ENCODE results near the gene BTG2.
A peak's percentile ranks its signal among the peaks of the same experiment; 100 is the strongest.

BTG2 gene

GRCh38 chr1:203276916-203277545 lies 28.3 kb upstream of the BTG2 start:
- DNase-seq, result no peak

DNA sequence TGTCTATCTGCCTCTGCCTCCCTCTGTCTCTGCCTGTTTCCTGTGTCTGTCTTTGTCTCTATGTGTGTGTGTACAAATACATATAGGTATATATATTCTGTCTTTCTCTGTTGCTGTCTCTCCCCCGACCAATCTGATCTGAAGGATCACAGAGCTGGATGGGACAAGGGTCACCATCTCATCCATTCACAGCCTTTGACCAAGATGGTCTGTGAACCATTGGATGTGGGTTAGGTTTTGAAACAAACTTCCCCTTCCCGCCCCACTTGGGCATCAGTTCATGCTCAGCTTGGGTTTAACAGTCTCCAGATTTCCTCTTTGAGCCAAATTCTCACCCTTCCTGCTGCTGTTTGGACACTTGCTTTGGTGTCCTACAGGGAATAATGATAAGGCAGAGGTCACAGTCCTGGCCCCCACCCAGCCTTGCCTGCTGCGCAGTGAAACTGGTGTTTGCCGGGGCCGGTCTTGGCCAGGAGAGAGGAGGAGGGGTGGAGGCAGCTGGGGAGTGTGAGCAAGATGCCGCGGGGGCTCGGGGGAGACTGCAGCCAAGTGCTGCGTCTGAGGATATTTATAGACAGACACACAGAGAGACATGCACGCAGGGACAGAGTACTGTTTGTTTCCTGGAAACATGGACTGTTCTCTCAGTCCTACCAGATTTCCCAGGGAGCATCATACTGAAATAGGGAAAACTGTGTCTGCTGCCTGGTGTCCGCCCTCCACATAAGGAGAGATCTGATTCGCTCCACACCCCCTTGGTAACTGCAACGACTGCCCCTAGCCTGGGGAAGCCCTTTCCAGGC lies 27.0 kb upstream of the BTG2 start:
- DNase-seq, result peak; percentile 90

- DNase-seq, result no peak
These were observed 26.4 kb upstream of the BTG2 start for GRCh38 chr1:203278885-203279406.

- no peak for DNase-seq
These were observed 25.3 kb upstream of the BTG2 start for GRCh38 chr1:203280061-203280460.

DNA sequence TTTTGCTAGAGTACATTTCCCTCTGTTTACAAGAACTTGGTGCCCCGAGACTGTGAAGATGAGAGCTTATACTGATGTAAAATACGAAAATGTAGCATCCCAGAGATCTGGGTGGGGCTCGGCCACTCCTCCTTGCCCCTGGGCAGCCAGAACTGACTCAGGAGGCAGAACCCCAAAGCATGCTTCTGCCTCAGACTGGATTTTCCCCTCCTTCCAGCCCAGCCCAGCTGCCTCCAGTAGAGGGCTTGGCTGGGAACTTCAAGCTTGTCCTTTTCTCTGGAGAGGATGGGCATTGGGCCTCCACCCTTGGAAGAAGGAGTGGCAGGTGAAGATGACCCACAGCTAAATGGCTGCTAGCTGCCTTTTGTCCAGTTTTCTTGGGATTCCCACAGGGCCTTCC lies 24.3 kb upstream of the BTG2 start:
- no peak for DNase-seq

- no peak for DNase-seq
These were observed 23.3 kb upstream of the BTG2 start for GRCh38 chr1:203281851-203282661.

DNA sequence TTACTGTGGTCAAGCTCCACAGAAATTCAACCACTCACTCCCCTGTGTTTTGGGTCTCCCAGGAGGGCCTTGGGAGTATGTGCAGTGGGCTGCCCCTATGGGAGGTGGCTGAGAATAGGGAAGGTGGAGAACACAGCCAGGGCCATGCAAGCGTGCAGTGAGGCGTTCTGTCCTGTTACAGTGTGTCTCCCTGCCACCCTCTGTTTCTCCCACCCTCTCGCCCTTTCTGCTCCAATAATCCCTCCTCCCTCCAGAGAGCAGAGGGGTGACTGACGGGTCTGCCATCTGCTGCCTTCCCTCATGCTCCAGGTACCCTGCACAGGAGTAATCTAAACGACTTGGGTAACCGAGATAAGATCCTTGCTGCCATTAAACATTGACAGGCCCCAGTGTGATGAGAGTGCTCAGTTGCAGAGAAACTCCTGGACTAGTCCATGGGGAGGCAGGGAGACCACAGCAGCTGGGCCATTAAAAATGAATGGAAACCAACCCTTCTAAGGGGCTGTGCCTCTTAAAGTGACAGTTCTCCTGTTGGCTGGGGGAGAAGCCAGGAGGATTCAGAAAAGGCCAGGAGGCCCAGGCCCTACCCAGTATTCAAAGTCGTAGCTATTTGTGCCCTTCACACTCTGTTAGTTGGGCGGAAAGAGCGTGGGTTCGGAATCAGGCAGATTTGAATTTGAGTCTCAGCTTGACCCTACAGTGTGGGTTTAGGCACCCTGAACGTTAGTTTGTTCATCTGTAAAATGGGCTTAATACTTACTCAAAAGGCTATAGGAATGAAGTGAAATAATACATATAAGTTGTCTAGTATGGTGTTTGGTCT lies 22.4 kb upstream of the BTG2 start:
- DNase-seq, result no peak

- DNase-seq, result no peak
These were observed 21.7 kb upstream of the BTG2 start for GRCh38 chr1:203283597-203283996.

DNA sequence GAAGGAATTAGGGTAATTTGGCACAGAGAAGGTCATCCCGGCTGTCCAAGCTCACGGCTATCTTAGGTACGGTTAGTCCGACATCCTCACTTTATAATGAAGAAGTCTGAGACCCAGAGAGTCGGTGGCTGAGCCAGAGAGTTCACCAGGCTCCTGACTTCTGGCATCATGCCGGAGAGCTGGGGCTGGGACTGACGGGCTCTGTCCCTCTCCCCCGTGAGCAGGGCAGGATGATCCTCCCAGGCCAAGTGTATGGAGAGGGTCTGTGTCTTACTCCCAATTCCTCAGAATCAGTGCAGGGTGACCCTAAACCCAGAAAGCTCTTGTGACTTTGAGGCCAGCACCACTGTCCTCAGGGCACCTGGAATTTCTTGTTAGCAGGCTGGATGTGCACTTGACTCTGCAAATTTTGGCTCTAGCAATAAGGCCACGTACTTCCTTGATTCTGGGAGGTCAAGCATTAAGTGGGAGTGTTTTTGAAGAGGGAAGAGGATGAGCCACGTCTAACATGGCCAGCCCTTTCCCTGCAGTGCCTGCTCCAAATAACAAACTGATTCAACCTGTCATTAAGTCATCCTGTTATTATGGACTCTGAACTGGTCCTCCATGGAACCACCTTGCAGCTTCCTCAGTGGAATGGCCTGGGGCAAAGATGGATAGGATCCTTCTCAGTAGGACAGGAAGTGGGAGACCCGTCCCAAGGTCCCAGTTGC lies 20.8 kb upstream of the BTG2 start:
- no peak for DNase-seq

- no peak for DNase-seq
These were observed 18.9 kb upstream of the BTG2 start for GRCh38 chr1:203286161-203286984.

- peak; percentile 66 for DNase-seq
These were observed 18.0 kb upstream of the BTG2 start for GRCh38 chr1:203287109-203287893.

GRCh38 chr1:203287898-203288297 lies 17.4 kb upstream of the BTG2 start:
- DNase-seq, result no peak

GRCh38 chr1:203288400-203288799 lies 16.9 kb upstream of the BTG2 start:
- DNase-seq, result no peak

GRCh38 chr1:203289281-203289981 lies 15.9 kb upstream of the BTG2 start:
- DNase-seq, result no peak

DNA sequence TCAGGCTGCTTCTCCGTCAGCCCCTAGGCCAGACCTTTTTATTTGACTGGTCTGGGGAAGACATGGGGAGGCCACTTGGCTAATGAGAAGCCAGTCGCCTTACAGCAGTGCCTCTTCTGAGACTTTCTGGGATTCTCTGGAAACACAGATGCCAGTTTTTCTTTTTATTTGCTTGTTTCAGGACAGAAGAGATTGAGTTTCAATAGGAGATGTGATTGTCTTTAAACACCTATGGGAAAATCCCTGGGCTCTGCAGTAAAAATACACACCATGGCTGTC lies 15.4 kb upstream of the BTG2 start:
- no peak for DNase-seq

DNA sequence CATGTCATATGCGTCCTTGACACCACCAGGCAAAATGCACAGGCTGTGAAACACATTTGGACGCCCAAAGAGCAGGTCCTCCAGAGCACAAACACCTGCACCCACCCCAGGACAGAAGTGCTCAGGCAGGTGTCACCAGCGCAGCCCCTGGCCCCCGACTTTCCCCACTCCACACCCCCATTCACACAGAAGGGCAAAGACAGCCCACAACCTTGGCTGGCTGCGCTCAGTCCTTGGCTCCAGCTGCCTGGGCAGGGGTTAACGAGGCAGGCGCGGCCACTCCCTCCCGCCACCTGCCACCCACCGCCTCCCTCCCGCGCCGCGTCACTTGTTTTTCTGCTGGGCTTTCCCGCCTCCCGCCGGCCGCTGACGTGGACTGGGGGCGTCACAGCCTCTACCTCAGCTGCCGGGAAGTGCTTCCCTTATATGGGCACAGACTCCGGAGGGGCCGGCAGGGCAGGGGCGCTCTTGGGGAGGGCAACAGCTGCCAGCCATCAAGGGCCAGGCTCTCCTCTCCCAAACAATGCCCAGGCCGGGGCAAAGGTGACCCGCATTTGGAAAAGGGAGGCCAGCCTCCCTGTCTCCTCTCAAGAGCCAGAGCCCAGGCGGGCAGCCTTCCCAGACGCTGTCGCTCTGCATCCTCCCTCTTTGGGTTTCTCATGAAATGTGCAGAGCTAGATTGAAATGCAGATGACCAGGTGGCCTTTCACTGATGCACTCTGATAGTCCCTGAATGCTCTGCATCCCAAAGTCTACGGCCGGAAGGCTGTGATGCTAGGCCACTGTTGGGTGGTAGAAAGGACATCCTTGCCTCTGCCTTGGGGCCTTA lies 14.8 kb upstream of the BTG2 start:
- DNase-seq, result peak; percentile 95

DNA sequence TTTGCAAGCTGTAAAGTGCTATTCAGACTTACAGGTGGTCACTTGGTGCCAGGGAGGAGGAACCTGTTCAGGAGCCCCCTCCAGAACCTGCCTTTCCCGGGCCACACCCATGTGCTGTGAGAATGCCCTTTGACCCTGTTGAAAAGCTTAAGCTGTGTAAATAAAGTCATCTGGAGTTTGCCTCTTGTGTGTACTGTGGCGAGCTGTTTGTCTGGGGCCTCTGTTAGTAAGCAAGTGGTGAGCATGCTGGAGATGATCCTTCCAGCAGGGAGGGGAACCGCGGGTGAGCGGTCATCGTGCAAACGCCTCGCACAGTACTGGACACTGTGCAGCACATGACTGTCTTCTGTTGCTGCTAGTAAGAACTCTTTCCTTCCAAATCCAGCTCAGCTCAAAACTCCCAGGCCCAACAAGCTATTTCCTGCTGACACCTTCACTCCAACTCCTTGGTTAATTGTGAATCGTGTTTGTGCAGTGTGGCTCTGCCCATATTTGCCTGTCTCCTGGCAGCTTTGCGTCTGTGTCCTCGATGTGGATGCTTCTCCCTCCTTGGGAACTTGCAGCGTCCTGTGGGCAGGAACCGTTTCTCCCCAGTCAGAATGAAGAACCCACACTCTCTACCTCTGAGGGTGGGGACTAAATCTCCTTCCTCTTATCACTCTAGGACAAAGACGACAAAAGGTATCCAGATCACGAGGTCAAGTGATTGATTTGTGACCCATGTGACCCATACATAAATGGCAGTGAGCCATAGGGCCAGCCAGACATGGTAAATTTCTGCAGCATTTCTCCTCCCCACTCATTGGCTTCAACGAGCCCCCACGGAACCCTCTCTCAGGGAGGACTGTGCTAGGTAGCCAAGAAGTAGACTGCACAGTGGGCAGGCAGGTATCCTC lies 13.9 kb upstream of the BTG2 start:
- no peak for DNase-seq

- DNase-seq, result no peak
These were observed 9.5 kb upstream of the BTG2 start for GRCh38 chr1:203295796-203296195.
